Type B pancreatic cell (in vitro differentiated cells): ENCODE data around the gene NUP85. TPM values are rescaled to one million over a fixed set of nuclear protein-coding genes. Genes with fewer than 3 reads are reported as not detected.
A peak's percentile ranks its signal among the peaks of the same experiment; 100 is the strongest.

ENCODE experiments used
- DNase-seq: peaks from one replicate; pipeline ENCODE4 v3.0.0; 2021; ENCODE audit warnings: mixed read lengths; ENCODE audit not compliant: unreplicated experiment; ENCODE audit errors: extremely low spot score
- H3K27ac Mint-ChIP-seq: 2 replicates; pipeline ENCODE4 v1.8.0; 2021; ENCODE audit warnings: mild to moderate bottlenecking, mixed read lengths
- H3K27me3 Mint-ChIP-seq: 2 replicates; pipeline ENCODE4 v1.8.0; 2021; ENCODE audit warnings: mixed read lengths
- H3K36me3 Mint-ChIP-seq: 2 replicates; pipeline ENCODE4 v1.8.0; 2021; ENCODE audit warnings: mixed read lengths
- H3K4me1 Mint-ChIP-seq: one replicate; pipeline ENCODE4 v1.8.0; 2021; ENCODE audit warnings: mixed read lengths; ENCODE audit not compliant: unreplicated experiment
- H3K4me3 Mint-ChIP-seq: 2 replicates; pipeline ENCODE4 v1.8.0; 2021; ENCODE audit warnings: mild to moderate bottlenecking, mixed read lengths
- H3K9me3 Mint-ChIP-seq: 2 replicates; pipeline ENCODE4 v1.8.0; 2021; ENCODE audit warnings: mixed read lengths
- total RNA-seq: library from RNA; stranded (reverse); gene quantifications from 2 replicates; pipeline ENCODE4 v1.2.1, GENCODE V29; 2021; ENCODE audit warnings: low replicate concordance
- TF ChIP-seq, protein P1 (sequence below): fragments of 200-600 bp; sonication (generic); conservative IDR thresholded peaks from 2 replicates; pipeline ENCODE4 v1.5.0; 2021; ENCODE audit warnings: antibody characterized with exemption, mild to moderate bottlenecking

Gene NUP85
- total RNA-seq, 1 donor from 2014 or later = 84.1 TPM

- DNase-seq = no peak
- Mint-ChIP-seq H3K36me3 (peaks cover 5% of the 10 kb centered on the region), H3K27ac (no peak overlapping the region), H3K9me3 (no peaks in the 10 kb centered on the region), H3K27me3 (no peaks in the 10 kb centered on the region), H3K4me3 (no peak overlapping the region), H3K4me1 (no peaks in the 10 kb centered on the region)
- TF ChIP-seq, protein P1, sequence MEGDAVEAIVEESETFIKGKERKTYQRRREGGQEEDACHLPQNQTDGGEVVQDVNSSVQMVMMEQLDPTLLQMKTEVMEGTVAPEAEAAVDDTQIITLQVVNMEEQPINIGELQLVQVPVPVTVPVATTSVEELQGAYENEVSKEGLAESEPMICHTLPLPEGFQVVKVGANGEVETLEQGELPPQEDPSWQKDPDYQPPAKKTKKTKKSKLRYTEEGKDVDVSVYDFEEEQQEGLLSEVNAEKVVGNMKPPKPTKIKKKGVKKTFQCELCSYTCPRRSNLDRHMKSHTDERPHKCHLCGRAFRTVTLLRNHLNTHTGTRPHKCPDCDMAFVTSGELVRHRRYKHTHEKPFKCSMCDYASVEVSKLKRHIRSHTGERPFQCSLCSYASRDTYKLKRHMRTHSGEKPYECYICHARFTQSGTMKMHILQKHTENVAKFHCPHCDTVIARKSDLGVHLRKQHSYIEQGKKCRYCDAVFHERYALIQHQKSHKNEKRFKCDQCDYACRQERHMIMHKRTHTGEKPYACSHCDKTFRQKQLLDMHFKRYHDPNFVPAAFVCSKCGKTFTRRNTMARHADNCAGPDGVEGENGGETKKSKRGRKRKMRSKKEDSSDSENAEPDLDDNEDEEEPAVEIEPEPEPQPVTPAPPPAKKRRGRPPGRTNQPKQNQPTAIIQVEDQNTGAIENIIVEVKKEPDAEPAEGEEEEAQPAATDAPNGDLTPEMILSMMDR = no peak
These were observed 22.8 kb downstream of the NUP85 start for GRCh38 chr17:75228305-75228704.

DNA sequence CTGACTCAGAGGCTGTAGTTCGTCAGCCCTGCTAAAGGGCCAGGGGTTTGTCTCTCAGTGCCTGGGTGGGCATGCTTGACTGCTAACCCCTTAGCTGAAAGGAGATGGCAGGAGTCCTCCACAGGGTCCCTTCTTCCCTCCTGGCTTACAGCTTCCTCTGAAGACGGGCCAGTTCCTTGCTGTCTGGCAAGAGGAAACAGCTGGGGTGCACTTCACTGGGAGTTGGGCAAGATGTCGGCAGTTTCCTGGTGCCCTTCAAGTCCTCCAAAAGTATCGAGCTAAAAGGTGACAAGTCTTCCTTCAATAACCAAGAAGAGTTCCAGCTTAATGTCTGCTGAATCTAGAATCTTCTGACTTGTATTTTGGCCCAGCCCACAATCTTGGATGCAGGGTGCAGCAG, 23.4 kb downstream of the NUP85 start:
- Mint-ChIP-seq H3K4me1 (no peaks in the 10 kb centered on the region), H3K27me3 (no peaks in the 10 kb centered on the region), H3K27ac (no peak overlapping the region), H3K4me3 (no peak overlapping the region), H3K9me3 (no peaks in the 10 kb centered on the region), H3K36me3 (peaks cover 5% of the 10 kb centered on the region)
- no peak for DNase-seq
- TF ChIP-seq, protein P1 = no peak

DNA sequence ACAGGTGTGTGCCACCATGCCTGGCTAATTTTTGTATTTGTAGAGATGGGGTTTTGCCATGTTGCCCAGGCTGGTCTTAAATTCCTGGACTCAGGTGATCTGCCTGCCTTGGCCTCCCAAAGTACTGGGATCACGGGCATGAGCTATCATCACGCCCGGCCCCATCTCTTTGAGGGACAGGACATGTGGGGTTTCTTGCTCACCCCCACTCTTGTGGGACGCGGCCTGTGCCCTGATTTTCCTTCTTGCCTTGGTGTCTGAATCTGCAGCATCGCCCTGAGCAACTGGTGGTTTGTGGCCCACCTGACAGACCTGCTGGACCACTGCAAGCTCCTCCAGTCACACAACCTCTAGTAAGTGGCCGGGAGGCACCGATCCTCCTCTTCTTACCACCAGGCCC, 25.6 kb downstream of the NUP85 start:
- peaks cover 10% of the 10 kb centered on the region for H3K36me3 Mint-ChIP-seq
- TF ChIP-seq, protein P1 = no peak
- no peak overlapping the region for H3K4me3 Mint-ChIP-seq
- no peaks in the 10 kb centered on the region for H3K4me1 Mint-ChIP-seq
- H3K27me3 Mint-ChIP-seq = no peaks in the 10 kb centered on the region
- no peaks in the 10 kb centered on the region for H3K9me3 Mint-ChIP-seq
- H3K27ac Mint-ChIP-seq = no peak overlapping the region
- DNase-seq = no peak

- Mint-ChIP-seq H3K27me3 (no peaks in the 10 kb centered on the region), H3K4me1 (no peaks in the 10 kb centered on the region), H3K36me3 (peaks cover 10% of the 10 kb centered on the region), H3K9me3 (no peaks in the 10 kb centered on the region), H3K4me3 (no peak overlapping the region), H3K27ac (peak overlapping the region; percentile 5)
- no peak for DNase-seq
- TF ChIP-seq, protein P1 = no peak
These were observed 26.4 kb downstream of the NUP85 start for GRCh38 chr17:75231741-75232464.

GRCh38 chr17:75232786-75233185, 27.3 kb downstream of the NUP85 start:
- DNase-seq = no peak
- no peak overlapping the region for H3K4me3 Mint-ChIP-seq
- TF ChIP-seq, protein P1 = no peak
- no peaks in the 10 kb centered on the region for H3K9me3 Mint-ChIP-seq
- no peaks in the 10 kb centered on the region for H3K4me1 Mint-ChIP-seq
- H3K27me3 Mint-ChIP-seq = no peaks in the 10 kb centered on the region
- no peak overlapping the region for H3K27ac Mint-ChIP-seq
- H3K36me3 Mint-ChIP-seq = peaks cover 10% of the 10 kb centered on the region
